ENCODE measurements around the gene IKZF1. TPM values are rescaled to one million over a fixed set of nuclear protein-coding genes. Genes with fewer than 3 reads are reported as not detected.
A peak's percentile ranks its signal among the peaks of the same experiment; 100 is the strongest.

The IKZF1 gene
- total RNA-seq, 3 donors from 2014 or later, result 7.8 to 14.9 (median 8.8) TPM

- DNase-seq (no peak), ATAC-seq (no peak)
- TF ChIP-seq CTCF (IDR thresholded peaks at IDR 0.05), result no peak
- Histone ChIP-seq H3K4me1 (ENCODE audit: low read depth) (no peaks in the 10 kb centered on the region), H3K36me3 (ENCODE audit: low read depth) (no peaks in the 10 kb centered on the region), H3K4me3 (no peak overlapping the region), H3K9me3 (no peaks in the 10 kb centered on the region)
- intact Hi-C loops (cut with DNase I, micrococcal nuclease), result no loop called here
Measured at GRCh38 chr7:50406935-50407334, 102.4 kb downstream of the IKZF1 start.

- Histone ChIP-seq H3K4me1 (ENCODE audit: low read depth) (no peaks in the 10 kb centered on the region), H3K36me3 (ENCODE audit: low read depth) (no peaks in the 10 kb centered on the region), H3K9me3 (no peaks in the 10 kb centered on the region), H3K4me3 (no peak overlapping the region)
- DNase-seq (peak in 1 of 3 donors; percentile 68), ATAC-seq (peak; percentile 46)
- TF ChIP-seq CTCF (IDR thresholded peaks at IDR 0.05), result no peak
- intact Hi-C loops (cut with DNase I, micrococcal nuclease), result no loop called here
Measured at GRCh38 chr7:50409856-50410745, 105.6 kb downstream of the IKZF1 start.

- H3K4me3 ChIP-seq, result no peak overlapping the region
- H3K4me1 ChIP-seq (ENCODE audit: low read depth), result no peaks in the 10 kb centered on the region
- DNase-seq (no peak), ATAC-seq (peak; percentile 15)
- intact Hi-C loops (cut with DNase I, micrococcal nuclease), result no loop called here
- H3K9me3 ChIP-seq, result no peaks in the 10 kb centered on the region
- no peak for TF ChIP-seq CTCF (IDR thresholded peaks at IDR 0.05)
- H3K36me3 ChIP-seq (ENCODE audit: low read depth), result no peaks in the 10 kb centered on the region
Measured at GRCh38 chr7:50411332-50411731, 106.8 kb downstream of the IKZF1 start.

- no peak for DNase-seq
Measured at GRCh38 chr7:50412973-50413372, 108.5 kb downstream of the IKZF1 start.

GRCh38 chr7:50413561-50413960 lies 109.0 kb downstream of the IKZF1 start:
- intact Hi-C loops (cut with DNase I, micrococcal nuclease), result no loop called here
- Histone ChIP-seq H3K9me3 (no peaks in the 10 kb centered on the region), H3K36me3 (ENCODE audit: low read depth) (no peaks in the 10 kb centered on the region), H3K4me1 (ENCODE audit: low read depth) (no peaks in the 10 kb centered on the region), H3K4me3 (no peak overlapping the region)
- DNase-seq (no peak), ATAC-seq (no peak)
- TF ChIP-seq CTCF (IDR thresholded peaks at IDR 0.05), result no peak

More at GRCh38 chr7:50412973-50413372, 108.5 kb downstream of the IKZF1 start:
- TF ChIP-seq CTCF (IDR thresholded peaks at IDR 0.05), result no peak
- Histone ChIP-seq H3K4me1 (ENCODE audit: low read depth) (no peaks in the 10 kb centered on the region), H3K36me3 (ENCODE audit: low read depth) (no peaks in the 10 kb centered on the region), H3K9me3 (no peaks in the 10 kb centered on the region), H3K4me3 (no peak overlapping the region)
- intact Hi-C loops (cut with DNase I, micrococcal nuclease), result no loop called here
- no peak for ATAC-seq
